GM10248 (cell line): ENCODE results near the gene NAV1.
"Not testable (repeated sequence)": the region's sequence is repeated elsewhere in the genome, so short reads cannot be mapped to it uniquely, and the experiment has no call there.

Source experiments
- CTCF ChIA-PET: fragments of 300-600 bp; sonication (Branson Sonifier 250); formaldehyde crosslinking; extraction: SDS; loops from one replicate; lab custom pipeline; 2021; ENCODE audit warnings: antibody characterized with exemption; lab: Yijun Ruan, JAX
- POLR2A ChIA-PET: fragments of 350-650 bp; sonication (Branson Sonifier 250); formaldehyde crosslinking; extraction: SDS; loops from one replicate; lab custom pipeline; 2020; ENCODE audit warnings: antibody characterized with exemption; lab: Yijun Ruan, JAX
- DNase-seq: peaks from one replicate; pipeline ENCODE4 v3.0.0; 2012; ENCODE audit errors: extremely low spot score
- TF ChIP-seq, protein P1 (sequence below): IDR thresholded peaks from 2 replicates; pipeline ENCODE4 v1.5.1; 2012; ENCODE audit warnings: mild to moderate bottlenecking, low read depth; ENCODE audit errors: extremely low read depth, missing control alignments, control extremely low read depth

The NAV1 gene

DNA sequence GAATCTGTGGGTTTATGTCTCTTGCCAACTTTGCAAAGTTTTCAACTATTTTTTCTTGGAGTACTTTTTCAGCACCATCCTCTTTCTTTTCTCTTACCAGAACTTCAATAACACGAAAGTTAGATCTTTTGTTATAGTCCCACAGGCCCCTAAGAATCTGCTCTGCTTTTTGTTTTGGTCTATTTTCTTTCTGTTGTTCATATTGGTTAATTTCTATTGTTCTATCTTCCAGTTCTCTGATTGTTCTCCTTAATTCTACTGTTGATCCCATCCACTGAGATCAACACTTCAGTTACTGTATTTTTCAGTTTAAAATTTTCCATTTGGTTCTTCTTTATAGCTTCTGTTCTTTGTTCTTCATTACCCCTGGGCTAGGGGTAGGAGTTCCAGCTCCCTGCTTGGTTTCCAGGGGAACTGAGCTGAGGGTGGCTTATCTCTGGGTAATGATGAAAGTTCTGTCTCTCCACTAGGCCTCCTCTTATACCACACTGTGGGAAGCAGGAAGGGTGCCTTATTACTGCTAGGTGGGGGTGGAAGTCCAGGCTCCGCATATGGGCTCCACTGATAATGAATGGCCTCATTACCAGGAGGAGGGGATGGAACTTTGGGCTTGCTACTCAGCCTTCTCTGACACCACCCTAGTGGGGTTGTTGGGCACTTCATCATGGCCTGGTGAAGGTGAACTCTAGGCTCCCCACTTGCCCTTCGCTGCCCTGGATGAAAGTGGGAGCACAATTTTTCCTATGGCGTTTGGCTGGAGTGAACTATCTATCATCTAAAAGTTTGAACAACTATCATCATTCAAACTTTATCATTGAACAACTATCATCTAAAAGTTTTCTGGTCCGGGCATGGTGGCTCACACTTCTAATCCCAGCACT, 39.3 kb downstream of the NAV1 start:
- POLR2A ChIA-PET = no interaction called here
- CTCF ChIA-PET = interaction anchor here (1.0 kb wide), 1 partner anchor 17 kb away, joined by 3 read pairs; no protein-coding TSS in a partner anchor
- TF ChIP-seq, protein P1, sequence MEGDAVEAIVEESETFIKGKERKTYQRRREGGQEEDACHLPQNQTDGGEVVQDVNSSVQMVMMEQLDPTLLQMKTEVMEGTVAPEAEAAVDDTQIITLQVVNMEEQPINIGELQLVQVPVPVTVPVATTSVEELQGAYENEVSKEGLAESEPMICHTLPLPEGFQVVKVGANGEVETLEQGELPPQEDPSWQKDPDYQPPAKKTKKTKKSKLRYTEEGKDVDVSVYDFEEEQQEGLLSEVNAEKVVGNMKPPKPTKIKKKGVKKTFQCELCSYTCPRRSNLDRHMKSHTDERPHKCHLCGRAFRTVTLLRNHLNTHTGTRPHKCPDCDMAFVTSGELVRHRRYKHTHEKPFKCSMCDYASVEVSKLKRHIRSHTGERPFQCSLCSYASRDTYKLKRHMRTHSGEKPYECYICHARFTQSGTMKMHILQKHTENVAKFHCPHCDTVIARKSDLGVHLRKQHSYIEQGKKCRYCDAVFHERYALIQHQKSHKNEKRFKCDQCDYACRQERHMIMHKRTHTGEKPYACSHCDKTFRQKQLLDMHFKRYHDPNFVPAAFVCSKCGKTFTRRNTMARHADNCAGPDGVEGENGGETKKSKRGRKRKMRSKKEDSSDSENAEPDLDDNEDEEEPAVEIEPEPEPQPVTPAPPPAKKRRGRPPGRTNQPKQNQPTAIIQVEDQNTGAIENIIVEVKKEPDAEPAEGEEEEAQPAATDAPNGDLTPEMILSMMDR = no peak
- no peak for DNase-seq

DNA sequence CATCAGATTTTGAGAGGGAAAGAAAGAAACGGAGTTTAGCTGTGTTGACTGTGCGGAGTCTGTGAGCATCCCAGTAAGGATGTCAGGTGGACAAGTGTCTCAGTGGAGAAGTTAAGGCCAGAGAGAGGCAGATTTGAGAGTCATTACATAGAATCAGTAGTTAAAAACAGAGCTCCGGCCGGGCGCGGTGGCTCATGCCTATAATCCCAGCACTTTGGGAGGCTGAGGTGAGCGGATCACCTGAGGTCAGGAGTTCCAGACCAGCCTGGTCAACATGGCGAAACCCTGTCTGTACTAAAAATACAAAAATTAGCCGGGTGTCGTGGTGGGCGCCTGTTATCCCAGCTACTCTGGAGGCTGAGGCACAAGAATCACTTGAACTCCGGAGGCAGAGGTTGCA, 42.4 kb downstream of the NAV1 start:
- POLR2A ChIA-PET, DNase-seq: not testable (repeated sequence)
- CTCF ChIA-PET = interaction anchor here (1.8 to 4.4 kb wide), 2 partner anchors 9 to 21 kb away, joined by 4 to 21 read pairs; no protein-coding TSS in a partner anchor

DNA sequence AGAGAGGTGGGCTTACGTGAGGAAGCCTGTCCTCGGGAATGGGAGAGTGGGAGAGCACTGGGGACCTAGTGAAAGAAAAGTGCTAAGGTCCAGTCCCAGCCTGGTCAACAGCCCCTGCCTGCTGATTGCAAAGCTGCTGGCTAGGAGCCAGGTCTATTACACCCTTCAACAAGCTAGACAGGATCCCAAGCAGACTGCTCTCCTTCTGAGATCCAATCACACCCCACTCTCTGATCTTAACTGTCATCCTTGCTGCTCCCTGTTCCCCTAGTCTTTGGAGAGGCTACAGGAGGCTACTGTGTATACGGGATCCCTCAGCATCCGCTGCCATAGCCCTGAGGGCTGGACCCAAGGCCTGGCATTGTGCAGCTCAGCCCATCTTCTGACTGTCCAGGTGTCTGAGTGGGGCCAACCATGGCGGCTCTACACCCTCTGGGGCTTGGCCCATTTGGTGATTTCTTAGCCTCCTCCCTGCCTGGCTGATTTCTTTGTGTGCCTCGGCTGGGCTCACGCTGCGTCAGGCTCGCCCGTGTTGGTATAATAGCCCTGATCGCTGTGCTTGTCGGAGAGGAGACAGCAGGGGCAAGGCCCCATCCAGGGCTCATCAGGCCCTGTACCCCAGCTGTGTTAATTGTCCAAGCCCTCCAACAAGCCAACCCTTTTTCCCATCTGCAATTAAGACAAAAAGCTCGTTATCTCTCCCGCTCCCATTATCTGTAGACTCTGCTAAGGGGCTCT, 43.9 kb downstream of the NAV1 start:
- CTCF ChIA-PET = interaction anchor here (1.1 to 4.4 kb wide), 5 partner anchors 10 to 102 kb away, joined by 3 to 21 read pairs (median 4); no protein-coding TSS in a partner anchor
- DNase-seq = no peak
- TF ChIP-seq, protein P1 = no peak
- POLR2A ChIA-PET = no interaction called here

DNA sequence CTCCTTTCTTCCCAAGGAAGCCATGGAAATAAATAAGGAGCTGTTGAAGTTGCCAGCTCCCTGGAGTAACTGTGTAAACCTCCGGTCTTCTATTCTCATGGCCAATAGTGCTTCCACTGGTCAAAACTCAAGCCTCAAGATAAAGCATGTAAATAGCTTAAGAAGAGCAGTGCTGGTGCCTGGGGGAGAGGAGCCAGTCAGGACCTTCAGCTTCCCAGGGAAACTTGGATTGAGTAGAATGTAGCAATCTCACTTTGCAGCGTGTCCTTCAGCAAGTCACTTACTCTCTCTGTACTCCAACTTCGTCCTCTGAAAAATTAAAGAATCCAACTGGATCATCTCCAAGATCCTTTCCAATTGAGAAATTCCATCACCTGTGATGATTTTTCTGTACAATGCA, 44.7 kb downstream of the NAV1 start:
- CTCF ChIA-PET = interaction anchor here (1.1 to 4.4 kb wide), 3 partner anchors 11 to 102 kb away, joined by 3 to 21 read pairs (median 3); no protein-coding TSS in a partner anchor
- DNase-seq = no peak
- TF ChIP-seq, protein P1 = no peak
- POLR2A ChIA-PET = no interaction called here

DNA sequence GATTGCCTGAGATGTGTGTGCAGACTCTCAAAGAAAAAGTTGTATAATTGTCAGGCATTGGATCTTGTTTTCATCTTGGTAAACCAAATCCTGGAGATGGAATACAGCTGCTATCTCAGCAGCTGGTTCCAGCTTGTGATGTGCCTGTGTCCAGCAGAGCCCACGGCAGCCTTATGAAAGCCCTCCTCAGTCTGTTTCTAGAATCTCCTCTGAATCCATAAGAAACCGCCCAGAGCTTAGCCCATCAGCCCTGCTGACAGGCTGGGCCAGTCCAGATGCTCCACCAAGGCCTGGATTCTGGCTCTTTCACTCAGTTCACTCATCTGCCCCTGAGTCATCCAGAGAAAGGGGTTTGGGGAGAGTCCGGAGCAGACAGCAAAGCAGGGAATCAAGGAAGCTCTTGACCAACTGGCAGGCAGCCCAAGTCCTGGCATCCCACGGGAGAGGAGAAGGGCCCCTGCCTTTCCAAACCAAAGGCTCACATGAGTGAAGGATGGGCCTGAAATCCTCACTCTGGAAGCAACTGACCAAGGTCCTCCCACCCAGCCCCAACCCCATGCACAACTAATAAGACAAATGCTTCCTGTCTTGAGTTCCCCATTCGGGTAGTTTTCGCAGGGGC, 45.7 kb downstream of the NAV1 start:
- no peak for DNase-seq
- TF ChIP-seq, protein P1 = no peak
- CTCF ChIA-PET = interaction anchor here (1.2 to 1.6 kb wide), 2 partner anchors 10 to 125 kb away, joined by 3 read pairs; no protein-coding TSS in a partner anchor
- POLR2A ChIA-PET = no interaction called here

DNA sequence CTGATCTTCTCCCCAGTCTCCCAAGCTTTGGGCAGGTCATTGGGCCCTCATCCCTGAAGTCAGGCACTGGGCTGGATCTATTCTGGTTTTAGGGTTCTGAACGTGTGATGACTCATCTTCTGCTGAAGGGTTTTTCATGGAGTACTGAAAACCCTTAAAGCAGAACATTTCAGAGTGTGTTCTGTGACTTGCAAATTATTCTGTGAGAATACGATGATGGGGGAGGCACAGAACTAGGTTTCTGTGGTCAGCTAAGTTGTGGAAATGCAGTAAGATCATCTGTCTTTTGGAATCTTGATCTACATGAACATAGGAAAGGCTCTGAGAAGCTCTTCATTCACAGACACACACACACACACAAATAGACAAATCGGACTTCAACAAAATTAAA, 46.2 kb downstream of the NAV1 start:
- ChIA-PET CTCF (interaction anchor here (1.2 to 1.6 kb wide), 2 partner anchors 10 to 124 kb away, joined by 3 read pairs; no protein-coding TSS in a partner anchor), POLR2A (no interaction called here)
- TF ChIP-seq, protein P1 = no peak
- no peak for DNase-seq
